SK-N-SH treated with all-trans-retinoic acid at 6 μM for 48 hours (cell line): ENCODE data around the gene RAB36.
A peak's percentile ranks its signal among the peaks of the same experiment; 100 is the strongest.

Source experiments
- ATAC-seq: fragments of 200-7000 bp; cut with Tn5 transposase; 3 replicates; pipeline ENCODE4 v1.9.1; 2020; ENCODE audit warnings: mild to moderate bottlenecking, moderate library complexity
- ARNTL ChIP-seq: fragments of 450-650 bp; formaldehyde crosslinking; IDR thresholded peaks from 2 replicates; pipeline ENCODE4 v1.5.0; 2020; ENCODE audit warnings: low read depth, mild to moderate bottlenecking, moderate library complexity, borderline replicate concordance
- BACH2 ChIP-seq: fragments of 250-450 bp; sonication (Bioruptor Pico); IDR thresholded peaks from 2 replicates; pipeline ENCODE4 v1.9.0; 2021; ENCODE audit warnings: mild to moderate bottlenecking, borderline replicate concordance
- CREB5 ChIP-seq: fragments of 250-450 bp; sonication (Bioruptor Pico); IDR thresholded peaks from 2 replicates; pipeline ENCODE4 v1.5.1; 2020; ENCODE audit warnings: low read depth, mild to moderate bottlenecking, moderate library complexity
- CSDC2 ChIP-seq: fragments of 250-450 bp; sonication (Bioruptor Pico); IDR thresholded peaks from 2 replicates; pipeline ENCODE4 v1.5.0; 2020; ENCODE audit warnings: mild to moderate bottlenecking, moderate library complexity
- CSRNP3 ChIP-seq: fragments of 250-450 bp; sonication (Bioruptor Pico); IDR thresholded peaks from 2 replicates; pipeline ENCODE4 v1.5.1; 2021; ENCODE audit warnings: mild to moderate bottlenecking, moderate library complexity
- ESRRG ChIP-seq: fragments of 250-450 bp; sonication (Bioruptor Pico); IDR thresholded peaks from 2 replicates; pipeline ENCODE4 v1.6.1; 2021; ENCODE audit warnings: mild to moderate bottlenecking
- GLIS3 ChIP-seq: fragments of 250-450 bp; sonication (Bioruptor Pico); IDR thresholded peaks from 2 replicates; pipeline ENCODE4 v1.5.0; 2020; ENCODE audit warnings: mild to moderate bottlenecking, moderate library complexity
- ISL1 ChIP-seq: fragments of 250-450 bp; sonication (Bioruptor Pico); IDR thresholded peaks from 2 replicates; pipeline ENCODE4 v2.1.2; 2022; ENCODE audit warnings: mild to moderate bottlenecking, moderate library complexity
- PATZ1 ChIP-seq: fragments of 250-450 bp; sonication (Bioruptor Pico); IDR thresholded peaks from 2 replicates; pipeline ENCODE4 v1.8.0; 2020; ENCODE audit warnings: mild to moderate bottlenecking, moderate library complexity, borderline replicate concordance
- PPARA ChIP-seq: fragments of 250-450 bp; sonication (Bioruptor Pico); IDR thresholded peaks from 2 replicates; pipeline ENCODE4 v1.5.0; 2020; ENCODE audit warnings: mild to moderate bottlenecking, borderline replicate concordance
- RARB ChIP-seq: fragments of 250-450 bp; sonication (Bioruptor Pico); IDR thresholded peaks from 2 replicates; pipeline ENCODE4 v1.8.0; 2021; ENCODE audit warnings: mild to moderate bottlenecking, moderate library complexity
- SNAI2 ChIP-seq: fragments of 250-450 bp; sonication (Bioruptor Pico); IDR thresholded peaks from 2 replicates; pipeline ENCODE4 v1.5.0; 2020; ENCODE audit warnings: mild to moderate bottlenecking, moderate library complexity
- TCF4 ChIP-seq: fragments of 250-450 bp; sonication (Bioruptor Pico); IDR thresholded peaks from 2 replicates; pipeline ENCODE4 v1.8.0; 2021; ENCODE audit warnings: mild to moderate bottlenecking, moderate library complexity, borderline replicate concordance
- TOX ChIP-seq: fragments of 250-450 bp; sonication (Bioruptor Pico); IDR thresholded peaks from 2 replicates; pipeline ENCODE4 v1.8.0; 2021; ENCODE audit warnings: mild to moderate bottlenecking, moderate library complexity, borderline replicate concordance
- TSHZ2 ChIP-seq: fragments of 250-450 bp; sonication (Bioruptor Pico); IDR thresholded peaks from 2 replicates; pipeline ENCODE4 v1.5.0; 2020; ENCODE audit warnings: mild to moderate bottlenecking, moderate library complexity
- ZC3H10 ChIP-seq: fragments of 250-450 bp; sonication (Bioruptor Pico); IDR thresholded peaks from 2 replicates; pipeline ENCODE4 v1.5.1; 2021; ENCODE audit warnings: mild to moderate bottlenecking, moderate library complexity
- ZFP3 ChIP-seq: fragments of 250-450 bp; sonication (Bioruptor Pico); IDR thresholded peaks from 2 replicates; pipeline ENCODE4 v1.5.0; 2020; ENCODE audit warnings: mild to moderate bottlenecking, moderate library complexity
- ZFP30 ChIP-seq: fragments of 450-650 bp; formaldehyde crosslinking; IDR thresholded peaks from 2 replicates; pipeline ENCODE4 v1.5.0; 2022; ENCODE audit warnings: mild to moderate bottlenecking, moderate library complexity
- ZNF565 ChIP-seq: fragments of 450-650 bp; formaldehyde crosslinking; conservative IDR thresholded peaks from 2 replicates; pipeline ENCODE4 v1.5.0; 2020; ENCODE audit warnings: low read depth, mild to moderate bottlenecking, moderate library complexity
- ZNF70 ChIP-seq: fragments of 450-650 bp; formaldehyde crosslinking; IDR thresholded peaks from 2 replicates; pipeline ENCODE4 v1.5.0; 2020; ENCODE audit warnings: mild to moderate bottlenecking, moderate library complexity
- ZNF8 ChIP-seq: fragments of 450-650 bp; formaldehyde crosslinking; IDR thresholded peaks from 2 replicates; pipeline ENCODE4 v1.5.0; 2020; ENCODE audit warnings: mild to moderate bottlenecking, moderate library complexity
- TF ChIP-seq, protein P1 (sequence below): fragments of 250-450 bp; sonication (Bioruptor Pico); IDR thresholded peaks from 2 replicates; pipeline ENCODE4 v1.8.0; 2021; ENCODE audit warnings: low read depth, mild to moderate bottlenecking, moderate library complexity, borderline replicate concordance

The RAB36 gene

GRCh38 chr22:23137905-23138561, 7.2 kb upstream of the RAB36 start (continued):
- TF ChIP-seq GLIS3 (CRISPR knock-in tag) (no peak), PPARA (CRISPR knock-in tag) (no peak)
- TF ChIP-seq, all 23 proteins: peak for 0

- TF ChIP-seq PPARA (CRISPR knock-in tag) (0 out of 2 replicates have a peak, but pooled peaks have one; percentile 26), ZNF565 (no peak)
- no peak for ATAC-seq
Measured at GRCh38 chr22:23138584-23139435, 6.5 kb upstream of the RAB36 start.

- TF ChIP-seq ZNF70 (CRISPR knock-in tag) (no peak), TSHZ2 (no peak), TCF4 (no peak), CREB5 (CRISPR knock-in tag) (no peak), ISL1 (no peak), GLIS3 (CRISPR knock-in tag) (no peak), ARNTL (CRISPR knock-in tag) (no peak), ESRRG (no peak), BACH2 (CRISPR knock-in tag) (no peak), ZNF8 (CRISPR knock-in tag) (no peak), CSDC2 (CRISPR knock-in tag) (no peak), ZFP3 (CRISPR knock-in tag) (no peak), ZFP30 (CRISPR knock-in tag) (no peak), ZNF565 (no peak), PATZ1 (no peak), SNAI2 (CRISPR knock-in tag) (no peak), ZC3H10 (CRISPR knock-in tag) (no peak), RARB (CRISPR knock-in tag) (no peak), TOX (CRISPR knock-in tag) (no peak)
- TF ChIP-seq, protein P1, sequence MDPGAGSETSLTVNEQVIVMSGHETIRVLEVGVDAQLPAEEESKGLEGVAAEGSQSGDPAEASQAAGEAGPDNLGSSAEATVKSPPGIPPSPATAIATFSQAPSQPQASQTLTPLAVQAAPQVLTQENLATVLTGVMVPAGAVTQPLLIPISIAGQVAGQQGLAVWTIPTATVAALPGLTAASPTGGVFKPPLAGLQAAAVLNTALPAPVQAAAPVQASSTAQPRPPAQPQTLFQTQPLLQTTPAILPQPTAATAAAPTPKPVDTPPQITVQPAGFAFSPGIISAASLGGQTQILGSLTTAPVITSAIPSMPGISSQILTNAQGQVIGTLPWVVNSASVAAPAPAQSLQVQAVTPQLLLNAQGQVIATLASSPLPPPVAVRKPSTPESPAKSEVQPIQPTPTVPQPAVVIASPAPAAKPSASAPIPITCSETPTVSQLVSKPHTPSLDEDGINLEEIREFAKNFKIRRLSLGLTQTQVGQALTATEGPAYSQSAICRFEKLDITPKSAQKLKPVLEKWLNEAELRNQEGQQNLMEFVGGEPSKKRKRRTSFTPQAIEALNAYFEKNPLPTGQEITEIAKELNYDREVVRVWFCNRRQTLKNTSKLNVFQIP (CRISPR knock-in tag), result no peak
- ATAC-seq, result no peak
Measured at GRCh38 chr22:23140385-23140784, 4.9 kb upstream of the RAB36 start.

DNA sequence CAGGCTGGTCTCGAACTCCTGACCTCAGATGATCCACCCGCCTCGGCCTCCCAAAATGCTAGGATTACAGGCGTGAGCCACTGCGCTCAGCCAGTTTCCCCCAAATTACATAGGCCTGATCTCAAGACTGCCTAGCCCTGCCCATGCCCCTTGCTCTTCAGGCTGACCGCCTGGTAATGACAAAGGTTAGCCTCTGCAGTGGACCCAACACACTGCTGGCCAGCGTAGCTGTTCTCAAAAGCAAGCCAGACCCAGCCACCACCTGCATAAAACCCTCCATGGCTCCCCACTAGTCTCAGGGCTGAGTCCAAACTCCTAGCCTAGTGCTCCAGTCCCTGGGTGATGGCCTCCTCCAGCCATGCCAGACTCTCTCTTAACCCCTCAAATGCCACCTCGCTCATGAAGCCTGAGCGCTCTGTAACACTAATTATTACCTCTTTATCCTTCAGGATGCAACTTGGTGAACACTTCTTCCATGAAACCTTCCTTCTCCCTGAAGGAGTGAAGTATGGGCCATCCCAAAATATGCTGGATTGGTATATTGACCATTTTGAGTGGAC, 2.7 kb upstream of the RAB36 start:
- no peak for ATAC-seq
- no peak for TF ChIP-seq SNAI2 (CRISPR knock-in tag)
- no peak for TF ChIP-seq ZFP30 (CRISPR knock-in tag)
- TF ChIP-seq CSRNP3 (CRISPR knock-in tag), result no peak
- no peak for TF ChIP-seq ZNF70 (CRISPR knock-in tag)
- no peak for TF ChIP-seq ZFP3 (CRISPR knock-in tag)
- no peak for TF ChIP-seq ISL1
- no peak for TF ChIP-seq RARB (CRISPR knock-in tag)
- TF ChIP-seq CSDC2 (CRISPR knock-in tag), result no peak
- TF ChIP-seq ZNF565, result no peak
- no peak for TF ChIP-seq TCF4
- TF ChIP-seq ZNF8 (CRISPR knock-in tag), result no peak
- no peak for TF ChIP-seq GLIS3 (CRISPR knock-in tag)
- TF ChIP-seq BACH2 (CRISPR knock-in tag), result no peak
- no peak for TF ChIP-seq ZC3H10 (CRISPR knock-in tag)
- TF ChIP-seq TSHZ2, result no peak
